NB4 (cell line): ENCODE data around the gene SNRPB.

ENCODE experiments used
- POLR2A ChIP-seq: IDR thresholded peaks from 2 replicates; pipeline ENCODE4 v1.6.1; 2011; ENCODE audit warnings: mild to moderate bottlenecking; ENCODE audit not compliant: insufficient read length; ENCODE audit errors: extremely low read depth
- TF ChIP-seq, protein P1 (sequence below): IDR thresholded peaks from one replicate; pipeline ENCODE4 v1.5.1; 2012; ENCODE audit warnings: low read depth, low read length
- TF ChIP-seq, protein P2 (sequence below): IDR thresholded peaks from 2 replicates; pipeline ENCODE4 v1.6.1; 2011; ENCODE audit warnings: low read depth, low read length

DNA sequence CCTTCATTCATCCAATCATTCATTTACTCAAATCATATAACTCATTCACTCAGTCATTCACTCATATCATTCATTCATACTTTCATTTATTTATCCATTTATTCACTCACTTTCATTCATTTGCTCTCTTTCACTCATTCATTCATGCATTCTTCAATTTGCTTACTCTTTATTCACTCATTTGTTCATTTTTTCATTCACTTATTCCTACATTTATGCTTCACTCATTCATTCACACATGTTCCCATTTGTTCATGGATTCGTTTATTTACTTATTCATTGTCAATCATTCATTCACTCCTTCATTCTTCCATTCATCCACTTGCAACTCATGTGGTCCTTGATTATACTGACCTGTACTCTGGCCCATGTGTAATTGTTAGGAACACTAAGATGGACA lies 39.4 kb downstream of the SNRPB start:
- TF ChIP-seq, protein P1, sequence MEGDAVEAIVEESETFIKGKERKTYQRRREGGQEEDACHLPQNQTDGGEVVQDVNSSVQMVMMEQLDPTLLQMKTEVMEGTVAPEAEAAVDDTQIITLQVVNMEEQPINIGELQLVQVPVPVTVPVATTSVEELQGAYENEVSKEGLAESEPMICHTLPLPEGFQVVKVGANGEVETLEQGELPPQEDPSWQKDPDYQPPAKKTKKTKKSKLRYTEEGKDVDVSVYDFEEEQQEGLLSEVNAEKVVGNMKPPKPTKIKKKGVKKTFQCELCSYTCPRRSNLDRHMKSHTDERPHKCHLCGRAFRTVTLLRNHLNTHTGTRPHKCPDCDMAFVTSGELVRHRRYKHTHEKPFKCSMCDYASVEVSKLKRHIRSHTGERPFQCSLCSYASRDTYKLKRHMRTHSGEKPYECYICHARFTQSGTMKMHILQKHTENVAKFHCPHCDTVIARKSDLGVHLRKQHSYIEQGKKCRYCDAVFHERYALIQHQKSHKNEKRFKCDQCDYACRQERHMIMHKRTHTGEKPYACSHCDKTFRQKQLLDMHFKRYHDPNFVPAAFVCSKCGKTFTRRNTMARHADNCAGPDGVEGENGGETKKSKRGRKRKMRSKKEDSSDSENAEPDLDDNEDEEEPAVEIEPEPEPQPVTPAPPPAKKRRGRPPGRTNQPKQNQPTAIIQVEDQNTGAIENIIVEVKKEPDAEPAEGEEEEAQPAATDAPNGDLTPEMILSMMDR, result no peak
- TF ChIP-seq, protein P2, sequence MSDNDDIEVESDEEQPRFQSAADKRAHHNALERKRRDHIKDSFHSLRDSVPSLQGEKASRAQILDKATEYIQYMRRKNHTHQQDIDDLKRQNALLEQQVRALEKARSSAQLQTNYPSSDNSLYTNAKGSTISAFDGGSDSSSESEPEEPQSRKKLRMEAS, result no peak
- TF ChIP-seq POLR2A, result no peak
